GM12878 (cell line): Measurements from ENCODE around the gene NCAPD2. TPM values are rescaled to one million over a fixed set of nuclear protein-coding genes. Genes with fewer than 3 reads are reported as not detected.
A peak's percentile ranks its signal among the peaks of the same experiment; 100 is the strongest.

Experiments used
- CEBPZ ChIP-seq: fragments of 150-350 bp; IDR thresholded peaks from 2 replicates; pipeline ENCODE4 v1.6.1; 2016; ENCODE audit warnings: low read depth, low read length
- CHD4 ChIP-seq: fragments of 200-600 bp; sonication (generic); IDR thresholded peaks from 2 replicates; pipeline ENCODE4 v1.6.1; 2016; ENCODE audit warnings: mild to moderate bottlenecking
- E2F4 ChIP-seq: IDR thresholded peaks from 2 replicates; pipeline ENCODE4 v1.6.1; 2012; ENCODE audit warnings: low read depth, low read length, improper control_type of control experiment
- HDGF ChIP-seq: fragments of 450-650 bp; IDR thresholded peaks from 2 replicates; pipeline ENCODE4 v1.6.1; 2016; ENCODE audit warnings: antibody characterized with exemption
- IRF4 ChIP-seq: IDR thresholded peaks from 2 replicates; pipeline ENCODE4 v1.6.1; 2011; ENCODE audit warnings: low read depth, low read length
- MTA2 ChIP-seq: fragments of 450-650 bp; IDR thresholded peaks from 2 replicates; pipeline ENCODE4 v1.6.1; 2016; ENCODE audit warnings: low read depth, mild to moderate bottlenecking, moderate library complexity
- NFYA ChIP-seq: IDR thresholded peaks from 2 replicates; pipeline ENCODE4 v1.6.1; 2011; ENCODE audit warnings: low read depth, mild to moderate bottlenecking, low read length, improper control_type of control experiment, borderline replicate concordance
- NFYB ChIP-seq: IDR thresholded peaks from 2 replicates; pipeline ENCODE4 v1.6.1; 2011; ENCODE audit warnings: low read depth, mild to moderate bottlenecking, low read length, improper control_type of control experiment, moderate library complexity; ENCODE audit not compliant: insufficient read depth
- PKNOX1 ChIP-seq: fragments of 450-650 bp; IDR thresholded peaks from 2 replicates; pipeline ENCODE4 v1.6.1; 2016; ENCODE audit warnings: mild to moderate bottlenecking
- PML ChIP-seq: IDR thresholded peaks from 2 replicates; pipeline ENCODE4 v1.6.1; 2012; ENCODE audit warnings: low read length, inconsistent platforms
- PRDM15 ChIP-seq: fragments of 450-650 bp; formaldehyde crosslinking; IDR thresholded peaks from 2 replicates; pipeline ENCODE4 v1.4.0; 2020; ENCODE audit warnings: mild to moderate bottlenecking, moderate library complexity
- RBBP5 ChIP-seq: fragments of 200-600 bp; sonication (generic); conservative IDR thresholded peaks from 2 replicates; pipeline ENCODE4 v1.6.1; 2016
- TAF1 ChIP-seq: IDR thresholded peaks from 2 replicates; pipeline ENCODE4 v1.6.1; 2011; ENCODE audit warnings: mild to moderate bottlenecking, low read depth, low read length, borderline replicate concordance
- ZBTB40 ChIP-seq: fragments of 450-650 bp; IDR thresholded peaks from 2 replicates; pipeline ENCODE4 v1.6.1; 2016; ENCODE audit warnings: mild to moderate bottlenecking, moderate library complexity, borderline replicate concordance
- ZNF384 ChIP-seq: IDR thresholded peaks from 2 replicates; pipeline ENCODE4 v1.6.1; 2012; ENCODE audit warnings: low read depth, mild to moderate bottlenecking, low read length, improper control_type of control experiment, borderline replicate concordance
- ZNF622 ChIP-seq: fragments of 450-650 bp; IDR thresholded peaks from 2 replicates; pipeline ENCODE4 v1.6.1; 2017; ENCODE audit warnings: mild to moderate bottlenecking, inconsistent platforms
- polyA plus RNA-seq, 11 experiments: library from polyadenylated mRNA; depleted of rRNA in 4 of 11; unstranded in 6 of 11; stranded (reverse) in 5 of 11; fragments of >200 nt; fragmentation: Nextera tagmentation in 4 of 11; fragmentation: Illumina TruSeq in 1 of 11; extraction: Ambion mirVana in 4 of 11; extraction: Trizol in 1 of 11; gene quantifications; 1 replicate in 1 of 11; 2 replicates in 10 of 11; pipeline versions ENCODE4 v1.2.1 to v1.2.3, GENCODE V29; 2011 to 2016; ENCODE audit warnings: inconsistent platforms in 2 of 11, missing spikeins in 2 of 11, low read depth in 1 of 11
- total RNA-seq, 4 experiments: library from RNA; depleted of rRNA in 3 of 4; stranded (reverse); fragments of >200 nt in 3 of 4; fragmentation: Illumina TruSeq in 1 of 4; extraction: Trizol in 1 of 4; gene quantifications; 2 replicates each; pipeline versions ENCODE4 v1.2.1 to v1.2.3, GENCODE V29; 2013 to 2021

Gene NCAPD2
- total and polyA plus RNA-seq, 10 of the 15 experiments (the other 5 are each of a cell fraction or from before 2014, with no cell fraction given): 24.2 to 160 (median 110) TPM

- no peak; the same call in 1 of the 2 replicates for TF ChIP-seq ZBTB40
- 0 out of 2 replicates have a peak, but pooled peaks have one; percentile 35 for TF ChIP-seq MTA2
- TF ChIP-seq CEBPZ: no peak
- TF ChIP-seq PKNOX1: peak; percentile 98
- TF ChIP-seq ZNF622: no peak
- TF ChIP-seq NFYA: no peak
- peak; percentile 85 for TF ChIP-seq NFYB
- peak; percentile 83; the same call in 1 of the 2 replicates for TF ChIP-seq HDGF
- TF ChIP-seq CHD4: no peak
- TF ChIP-seq ZNF384: no peak
- peak; percentile 99 for TF ChIP-seq PML
- TF ChIP-seq TAF1: peak; percentile 97
- no peak for TF ChIP-seq PRDM15
- no peak for TF ChIP-seq RBBP5
- TF ChIP-seq E2F4: no peak
- no peak for TF ChIP-seq IRF4
These were observed 23.3 kb upstream of the NCAPD2 start, which contains the start of gene VAMP1 (continued) for GRCh38 chr12:6470375-6471163.
